Raji (cell line): Measurements from ENCODE around the gene DTNA.

ENCODE experiments used
- POLR2A ChIP-seq: IDR thresholded peaks from 2 replicates; pipeline ENCODE4 v1.6.1; 2011; ENCODE audit warnings: low read depth, low read length, control low read depth; ENCODE audit not compliant: insufficient read depth

Gene DTNA

DNA sequence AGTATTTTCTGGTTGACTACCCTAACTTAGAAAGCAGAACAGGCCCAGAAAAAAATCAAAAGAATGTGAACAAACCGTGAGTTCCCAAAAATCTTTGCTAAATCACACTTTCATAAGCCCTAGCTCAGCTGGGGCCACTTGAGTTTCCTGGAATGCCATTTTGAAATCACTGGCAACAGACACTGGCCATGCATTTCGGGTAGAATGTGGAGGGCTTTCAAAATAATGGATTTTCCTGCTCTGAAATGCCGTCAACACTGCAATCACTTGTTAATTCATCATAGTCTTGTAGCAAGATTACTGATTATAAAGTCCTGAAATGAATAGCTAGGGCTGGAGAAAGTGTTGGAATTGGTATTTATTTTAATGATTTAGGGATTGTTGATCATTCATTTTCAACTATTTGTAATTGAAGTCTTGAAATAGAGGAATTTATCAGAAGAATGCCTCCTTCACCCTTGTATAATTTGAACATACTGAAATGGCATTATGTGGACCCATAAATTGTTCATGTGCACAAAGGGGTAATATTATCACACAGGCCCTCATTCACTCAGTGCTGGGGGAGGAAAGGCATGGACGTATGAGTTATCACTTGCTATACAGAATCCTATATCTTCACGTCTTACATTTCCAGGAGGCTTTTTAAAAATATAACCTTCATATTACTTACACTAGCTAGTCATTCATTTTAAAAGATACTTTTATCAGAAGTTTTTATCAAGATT lies 134.8 kb downstream of the DTNA start:
- TF ChIP-seq POLR2A, result no peak

GRCh38 chr18:34847408-34847807 lies 137.3 kb downstream of the DTNA start:
- no peak for TF ChIP-seq POLR2A

DNA sequence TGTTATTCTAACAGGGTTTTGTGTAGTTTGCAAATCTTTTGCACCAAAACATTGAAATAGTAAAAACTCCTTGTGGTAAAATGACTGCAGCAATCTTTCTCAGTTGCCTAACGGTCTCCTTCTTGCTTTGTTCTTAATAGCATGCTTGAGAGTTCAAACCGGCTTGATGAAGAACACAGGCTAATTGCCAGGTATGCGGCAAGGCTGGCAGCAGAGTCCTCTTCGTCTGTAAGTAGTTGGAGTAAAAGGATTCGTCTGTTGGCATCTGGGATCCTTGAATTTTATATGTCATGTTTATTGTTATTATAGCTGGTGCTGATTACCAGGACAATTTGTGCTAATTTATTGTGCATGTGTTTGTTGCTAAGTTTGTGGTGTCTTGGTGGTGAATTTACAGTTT lies 138.1 kb downstream of the DTNA start:
- TF ChIP-seq POLR2A, result no peak

DNA sequence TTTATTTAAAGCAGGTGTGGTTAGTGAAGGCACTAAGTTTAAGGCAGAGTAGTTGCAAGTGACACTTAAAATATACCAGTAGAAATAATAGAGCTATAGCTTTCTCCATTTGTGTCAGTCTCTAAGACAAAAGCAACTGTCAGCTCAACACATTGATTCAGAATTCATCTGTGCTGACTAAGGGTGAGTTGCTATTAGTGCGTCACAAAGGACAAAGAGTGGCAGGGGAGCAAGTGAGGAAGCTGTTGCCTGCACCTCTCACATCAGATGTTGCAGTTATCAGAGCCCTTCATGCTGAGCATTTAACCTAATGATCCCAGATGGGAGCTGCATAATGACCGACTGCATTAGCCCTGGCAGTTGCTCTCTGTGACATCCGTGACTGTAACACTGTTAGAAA lies 138.6 kb downstream of the DTNA start:
- no peak for TF ChIP-seq POLR2A

GRCh38 chr18:34857320-34857719 lies 147.2 kb downstream of the DTNA start:
- no peak for TF ChIP-seq POLR2A

DNA sequence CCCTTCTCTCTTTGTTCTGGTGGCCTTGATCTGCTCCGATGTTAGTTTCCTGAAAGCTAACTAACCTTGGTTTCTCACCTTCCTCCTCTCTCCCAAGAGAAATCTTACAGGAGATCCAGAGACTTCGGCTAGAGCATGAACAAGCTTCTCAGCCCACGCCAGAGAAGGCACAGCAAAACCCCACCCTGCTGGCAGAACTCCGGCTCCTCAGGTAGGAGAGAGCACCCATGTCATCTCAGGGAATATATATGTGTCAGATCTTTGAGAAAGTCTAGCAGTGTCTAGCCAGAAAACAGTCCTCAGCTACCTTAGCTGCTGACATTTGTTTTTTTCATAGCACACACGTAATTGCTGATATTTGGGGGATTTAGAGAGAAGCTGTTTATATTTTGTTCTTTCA lies 148.1 kb downstream of the DTNA start:
- no peak for TF ChIP-seq POLR2A

- TF ChIP-seq POLR2A, result no peak
Observed at GRCh38 chr18:34859496-34859895, 149.4 kb downstream of the DTNA start.

DNA sequence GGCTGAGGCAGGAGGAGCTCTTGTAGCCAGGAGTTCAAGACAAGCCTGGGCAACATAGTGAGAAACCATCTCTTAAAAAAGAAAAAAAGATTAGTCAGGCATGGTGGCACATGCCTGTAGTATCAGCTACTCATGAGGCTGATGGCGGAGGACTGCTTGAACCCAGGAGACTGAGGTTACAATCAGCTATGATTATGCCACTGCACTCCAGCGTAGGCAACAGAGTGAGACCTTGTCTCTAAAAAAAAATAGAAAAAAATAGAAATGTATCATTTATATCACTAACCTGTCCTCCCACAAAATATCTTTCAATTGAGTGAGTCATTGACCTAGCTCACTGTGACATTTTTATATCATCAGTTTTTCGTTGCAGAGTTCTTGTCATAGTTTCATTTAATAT lies 152.5 kb downstream of the DTNA start:
- TF ChIP-seq POLR2A, result no peak

- TF ChIP-seq POLR2A, result no peak
Observed at GRCh38 chr18:34863702-34864101, 153.6 kb downstream of the DTNA start.

- no peak for TF ChIP-seq POLR2A
Observed at GRCh38 chr18:34864836-34865497, 154.9 kb downstream of the DTNA start.

GRCh38 chr18:34866310-34866709 lies 156.2 kb downstream of the DTNA start:
- no peak for TF ChIP-seq POLR2A

GRCh38 chr18:34866739-34867138 lies 156.6 kb downstream of the DTNA start:
- TF ChIP-seq POLR2A, result no peak

- no peak for TF ChIP-seq POLR2A
Observed at GRCh38 chr18:34867520-34867919, 157.4 kb downstream of the DTNA start.

DNA sequence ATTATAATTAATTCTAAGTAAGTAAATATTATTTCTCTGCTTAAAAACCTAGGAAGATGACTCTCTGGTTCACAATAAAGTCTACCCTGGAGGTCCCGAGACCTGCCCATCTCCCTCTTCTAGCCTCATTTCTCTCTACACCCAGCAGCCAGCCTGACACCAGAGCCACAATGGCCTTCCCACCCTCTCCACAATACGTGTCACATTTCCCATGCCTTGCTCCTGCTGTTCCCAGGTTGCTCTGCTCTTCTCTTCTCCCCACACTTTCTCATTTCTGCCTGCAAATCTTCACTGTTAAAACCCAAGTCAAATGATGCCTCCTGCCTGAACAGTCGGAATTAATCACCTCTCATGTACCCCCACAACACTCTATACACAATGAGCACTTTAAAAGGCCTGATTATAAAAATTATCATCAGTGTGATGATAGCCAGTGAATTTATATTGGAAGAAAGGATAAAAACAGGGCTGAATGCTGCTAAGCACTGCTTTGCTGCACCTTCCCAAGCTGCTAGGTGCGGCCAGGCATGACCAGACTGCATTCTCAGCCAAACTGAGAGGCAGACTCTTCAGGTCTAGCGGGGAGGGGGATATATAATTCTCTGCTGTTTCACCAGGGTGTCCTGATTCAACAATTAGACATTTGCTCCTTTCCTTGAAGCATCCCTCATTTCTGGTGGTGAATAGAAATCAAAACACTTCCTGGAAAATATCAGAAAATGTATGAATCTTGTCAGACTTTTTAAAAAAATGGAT lies 160.6 kb downstream of the DTNA start:
- no peak for TF ChIP-seq POLR2A

DNA sequence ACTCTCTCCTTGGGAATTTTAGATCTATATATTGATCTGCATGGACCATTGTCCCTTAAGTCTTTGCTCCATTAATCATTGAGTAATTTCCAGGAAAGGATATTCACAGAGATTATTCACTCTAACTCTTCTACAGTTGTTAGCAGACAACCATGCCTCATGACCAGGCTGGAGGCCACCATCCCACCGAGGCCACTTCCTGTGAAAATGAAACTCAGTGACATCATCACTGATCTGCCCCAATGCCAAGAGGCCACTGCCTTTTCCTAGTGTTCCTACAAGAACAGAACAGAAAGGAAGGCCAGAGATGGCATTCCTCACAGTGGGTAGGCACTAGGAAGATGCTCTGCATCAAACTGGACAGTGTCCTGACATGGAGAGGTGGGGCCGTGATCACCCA lies 161.3 kb downstream of the DTNA start:
- no peak for TF ChIP-seq POLR2A

DNA sequence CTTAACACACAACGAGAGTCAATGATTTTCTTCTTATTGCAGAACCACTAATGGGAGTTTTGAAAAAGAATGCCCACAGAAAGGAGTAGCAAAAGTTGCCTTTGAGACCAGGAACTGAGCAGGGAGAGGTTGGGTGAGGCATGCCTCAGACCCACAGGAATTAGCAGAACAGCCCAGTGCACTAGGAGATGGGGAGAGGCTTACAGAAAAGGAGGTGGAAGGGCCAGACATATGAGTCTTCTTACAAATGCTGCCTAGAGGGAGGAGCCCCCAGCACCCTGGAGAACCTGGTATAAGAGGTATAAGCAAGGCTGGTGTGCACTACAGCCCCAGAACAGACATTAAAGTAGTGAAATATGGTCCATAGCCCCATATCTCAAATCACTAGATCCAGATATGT lies 162.0 kb downstream of the DTNA start:
- TF ChIP-seq POLR2A, result no peak
